Adrenal gland (tissue), 5 donors: Measurements from ENCODE around the gene HHIPL1.

ENCODE experiments used
- POLR2A ChIP-seq, 2 donors: fragments of 450-650 bp; IDR thresholded peaks; one replicate each; pipeline ENCODE4 v1.6.1; 2017; ENCODE audit warnings: antibody characterized with exemption in 2 of 2, mild to moderate bottlenecking in 2 of 2, moderate library complexity in 1 of 2
- TF ChIP-seq, protein P1 (sequence below), 6 experiments: fragments of 450-650 bp in 4 of 6; fragments of 200-600 bp in 2 of 6; sonication (generic) in 1 of 6; IDR thresholded peaks; 1 replicate in 5 of 6; 2 replicates in 1 of 6; pipeline versions ENCODE4 v1.5.1 to v1.8.0; 2016 to 2021; ENCODE audit warnings: antibody characterized with exemption in 6 of 6, mild to moderate bottlenecking in 2 of 6, moderate library complexity in 1 of 6
- donor health status: DM: no; HTN: no; CAD: no.

DNA sequence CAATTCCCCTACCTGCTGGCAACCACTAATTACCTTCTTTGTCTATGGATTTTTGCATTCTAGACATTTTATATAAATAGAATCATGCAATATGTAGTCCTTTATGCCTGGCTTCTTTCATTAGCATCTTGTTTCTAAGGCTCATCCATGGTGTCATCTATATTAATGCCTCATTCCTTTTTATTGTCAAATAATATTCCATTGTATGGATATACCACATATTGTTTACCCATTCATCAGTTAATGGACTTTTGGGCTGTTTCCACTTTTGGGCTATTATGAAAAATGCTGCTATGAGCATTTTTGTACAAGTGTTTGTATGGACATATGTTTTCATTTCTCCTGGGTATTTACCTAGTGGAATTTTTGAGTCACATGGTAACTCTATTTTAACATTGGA, 57.2 kb downstream of the HHIPL1 start:
- TF ChIP-seq, protein P1, sequence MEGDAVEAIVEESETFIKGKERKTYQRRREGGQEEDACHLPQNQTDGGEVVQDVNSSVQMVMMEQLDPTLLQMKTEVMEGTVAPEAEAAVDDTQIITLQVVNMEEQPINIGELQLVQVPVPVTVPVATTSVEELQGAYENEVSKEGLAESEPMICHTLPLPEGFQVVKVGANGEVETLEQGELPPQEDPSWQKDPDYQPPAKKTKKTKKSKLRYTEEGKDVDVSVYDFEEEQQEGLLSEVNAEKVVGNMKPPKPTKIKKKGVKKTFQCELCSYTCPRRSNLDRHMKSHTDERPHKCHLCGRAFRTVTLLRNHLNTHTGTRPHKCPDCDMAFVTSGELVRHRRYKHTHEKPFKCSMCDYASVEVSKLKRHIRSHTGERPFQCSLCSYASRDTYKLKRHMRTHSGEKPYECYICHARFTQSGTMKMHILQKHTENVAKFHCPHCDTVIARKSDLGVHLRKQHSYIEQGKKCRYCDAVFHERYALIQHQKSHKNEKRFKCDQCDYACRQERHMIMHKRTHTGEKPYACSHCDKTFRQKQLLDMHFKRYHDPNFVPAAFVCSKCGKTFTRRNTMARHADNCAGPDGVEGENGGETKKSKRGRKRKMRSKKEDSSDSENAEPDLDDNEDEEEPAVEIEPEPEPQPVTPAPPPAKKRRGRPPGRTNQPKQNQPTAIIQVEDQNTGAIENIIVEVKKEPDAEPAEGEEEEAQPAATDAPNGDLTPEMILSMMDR (IDR thresholded peaks at IDR 0.05): no peak
- TF ChIP-seq POLR2A (IDR thresholded peaks at IDR 0.05): no peak
